IMR-90 (cell line): ENCODE data around the gene ATP6V0A4.

Experiments
- BHLHE40 ChIP-seq: fragments of 150-350 bp; IDR thresholded peaks from 2 replicates; pipeline ENCODE4 v1.6.1; 2016; ENCODE audit warnings: mild to moderate bottlenecking, low read depth, low read length
- CEBPB ChIP-seq: IDR thresholded peaks from 2 replicates; pipeline ENCODE4 v1.6.1; 2012; ENCODE audit warnings: low read depth, low read length, improper control_type of control experiment
- CHD1 ChIP-seq: IDR thresholded peaks from 2 replicates; pipeline ENCODE4 v1.6.1; 2012; ENCODE audit warnings: low read depth, low read length, improper control_type of control experiment
- FOS ChIP-seq: fragments of 150-350 bp; IDR thresholded peaks from 2 replicates; pipeline ENCODE4 v1.6.1; 2016; ENCODE audit warnings: low read depth, low read length
- MAFK ChIP-seq: IDR thresholded peaks from 2 replicates; pipeline ENCODE4 v1.6.1; 2012; ENCODE audit warnings: low read depth, low read length, improper control_type of control experiment
- MXI1 ChIP-seq: IDR thresholded peaks from 2 replicates; pipeline ENCODE4 v1.6.1; 2012; ENCODE audit warnings: low read depth, mild to moderate bottlenecking, low read length, moderate library complexity, borderline replicate concordance
- POLR2A ChIP-seq: IDR thresholded peaks from 2 replicates; pipeline ENCODE4 v1.6.1; 2012; ENCODE audit warnings: mild to moderate bottlenecking, low read depth, low read length
- RAD21 ChIP-seq: IDR thresholded peaks from 2 replicates; pipeline ENCODE4 v1.6.1; 2012; ENCODE audit warnings: low read length, improper control_type of control experiment
- RCOR1 ChIP-seq: IDR thresholded peaks from 2 replicates; pipeline ENCODE4 v1.6.1; 2012; ENCODE audit warnings: mild to moderate bottlenecking, low read length, improper control_type of control experiment; ENCODE audit not compliant: insufficient replicate concordance
- SMC3 ChIP-seq: fragments of 150-350 bp; IDR thresholded peaks from 2 replicates; pipeline ENCODE4 v1.6.1; 2016; ENCODE audit warnings: low read depth, mild to moderate bottlenecking, antibody characterized with exemption, low read length, moderate library complexity
- TF ChIP-seq, protein P1 (sequence below): conservative IDR thresholded peaks from 2 replicates; pipeline ENCODE4 v1.5.1; 2012; ENCODE audit warnings: mild to moderate bottlenecking, low read depth, low read length, improper control_type of control experiment
- TF ChIP-seq, protein P2 (sequence below): fragments of 150-350 bp; IDR thresholded peaks from 2 replicates; pipeline ENCODE4 v1.6.1; 2016; ENCODE audit warnings: low read depth, mild to moderate bottlenecking, low read length, moderate library complexity, borderline replicate concordance
- TF ChIP-seq, protein P3 (sequence below): fragments of 150-350 bp; IDR thresholded peaks from 2 replicates; pipeline ENCODE4 v1.6.1; 2017; ENCODE audit warnings: mild to moderate bottlenecking, antibody characterized with exemption, low read length, low read depth

DNA sequence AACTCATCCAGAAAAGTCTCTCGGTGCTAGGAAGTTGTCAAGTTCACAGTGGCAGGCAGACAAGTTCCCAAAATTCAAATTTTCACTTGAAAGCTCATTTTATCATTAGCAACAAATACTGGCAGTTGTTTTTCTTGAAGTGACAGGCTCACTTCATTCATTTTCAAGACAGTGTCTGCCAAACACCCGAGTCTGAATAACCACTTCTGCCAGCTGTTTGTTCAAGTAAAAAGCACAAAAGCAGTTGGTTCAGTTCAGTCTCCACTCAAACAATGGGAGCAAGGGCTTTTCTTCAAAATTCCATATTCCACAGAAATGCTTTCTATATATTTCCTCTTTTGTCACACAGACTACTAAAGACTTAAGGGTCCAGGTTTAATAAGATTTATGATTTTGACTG, 47.7 kb upstream of the ATP6V0A4 start:
- no peak for TF ChIP-seq SMC3
- TF ChIP-seq, protein P1, sequence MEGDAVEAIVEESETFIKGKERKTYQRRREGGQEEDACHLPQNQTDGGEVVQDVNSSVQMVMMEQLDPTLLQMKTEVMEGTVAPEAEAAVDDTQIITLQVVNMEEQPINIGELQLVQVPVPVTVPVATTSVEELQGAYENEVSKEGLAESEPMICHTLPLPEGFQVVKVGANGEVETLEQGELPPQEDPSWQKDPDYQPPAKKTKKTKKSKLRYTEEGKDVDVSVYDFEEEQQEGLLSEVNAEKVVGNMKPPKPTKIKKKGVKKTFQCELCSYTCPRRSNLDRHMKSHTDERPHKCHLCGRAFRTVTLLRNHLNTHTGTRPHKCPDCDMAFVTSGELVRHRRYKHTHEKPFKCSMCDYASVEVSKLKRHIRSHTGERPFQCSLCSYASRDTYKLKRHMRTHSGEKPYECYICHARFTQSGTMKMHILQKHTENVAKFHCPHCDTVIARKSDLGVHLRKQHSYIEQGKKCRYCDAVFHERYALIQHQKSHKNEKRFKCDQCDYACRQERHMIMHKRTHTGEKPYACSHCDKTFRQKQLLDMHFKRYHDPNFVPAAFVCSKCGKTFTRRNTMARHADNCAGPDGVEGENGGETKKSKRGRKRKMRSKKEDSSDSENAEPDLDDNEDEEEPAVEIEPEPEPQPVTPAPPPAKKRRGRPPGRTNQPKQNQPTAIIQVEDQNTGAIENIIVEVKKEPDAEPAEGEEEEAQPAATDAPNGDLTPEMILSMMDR: no peak
- no peak for TF ChIP-seq BHLHE40
- no peak for TF ChIP-seq MXI1
- TF ChIP-seq, protein P2, sequence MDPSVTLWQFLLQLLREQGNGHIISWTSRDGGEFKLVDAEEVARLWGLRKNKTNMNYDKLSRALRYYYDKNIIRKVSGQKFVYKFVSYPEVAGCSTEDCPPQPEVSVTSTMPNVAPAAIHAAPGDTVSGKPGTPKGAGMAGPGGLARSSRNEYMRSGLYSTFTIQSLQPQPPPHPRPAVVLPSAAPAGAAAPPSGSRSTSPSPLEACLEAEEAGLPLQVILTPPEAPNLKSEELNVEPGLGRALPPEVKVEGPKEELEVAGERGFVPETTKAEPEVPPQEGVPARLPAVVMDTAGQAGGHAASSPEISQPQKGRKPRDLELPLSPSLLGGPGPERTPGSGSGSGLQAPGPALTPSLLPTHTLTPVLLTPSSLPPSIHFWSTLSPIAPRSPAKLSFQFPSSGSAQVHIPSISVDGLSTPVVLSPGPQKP: no peak
- no peak for TF ChIP-seq RAD21
- TF ChIP-seq POLR2A: no peak
- TF ChIP-seq, protein P3, sequence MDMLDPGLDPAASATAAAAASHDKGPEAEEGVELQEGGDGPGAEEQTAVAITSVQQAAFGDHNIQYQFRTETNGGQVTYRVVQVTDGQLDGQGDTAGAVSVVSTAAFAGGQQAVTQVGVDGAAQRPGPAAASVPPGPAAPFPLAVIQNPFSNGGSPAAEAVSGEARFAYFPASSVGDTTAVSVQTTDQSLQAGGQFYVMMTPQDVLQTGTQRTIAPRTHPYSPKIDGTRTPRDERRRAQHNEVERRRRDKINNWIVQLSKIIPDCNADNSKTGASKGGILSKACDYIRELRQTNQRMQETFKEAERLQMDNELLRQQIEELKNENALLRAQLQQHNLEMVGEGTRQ: no peak
- TF ChIP-seq RCOR1: no peak
- no peak for TF ChIP-seq CEBPB
- TF ChIP-seq FOS: no peak
- no peak for TF ChIP-seq MAFK
- no peak for TF ChIP-seq CHD1
